Measurements from ENCODE around the gene MYO6. TPM values are rescaled to one million over a fixed set of nuclear protein-coding genes. Genes with fewer than 3 reads are reported as not detected.
A peak's percentile ranks its signal among the peaks of the same experiment; 100 is the strongest.

MYO6 gene
- total and polyA plus RNA-seq, 8 donors: 14.6 to 80.4 (median 35.0) TPM

- H3K9me3 ChIP-seq: no peaks in the 10 kb centered on the region
- H3K4me3 ChIP-seq: no peak overlapping the region
- intact Hi-C loops (cut with DNase I; ENCODE audit: low total_unique reads): no loop called here
- H3K27me3 ChIP-seq: peaks cover 0 to 8% (median 0%) of the 10 kb centered on the region in 3 donors
- no peak overlapping the region for H3K27ac ChIP-seq
- 90 to 93% (median 92%) methylated on average over 3 of the region's 3 CpGs for WGBS, 5 donors
- DNase-seq: no peak
- TF ChIP-seq EP300 (IDR thresholded peaks at IDR 0.05): no peak
- TF ChIP-seq POLR2AphosphoS5 (IDR thresholded peaks at IDR 0.05): no peak
- peaks cover 2 to 22% (median 11%) of the 10 kb centered on the region in 4 donors for H3K4me1 ChIP-seq
- no peaks in the 10 kb centered on the region for H3K36me3 ChIP-seq
These were observed 3.6 kb upstream of the MYO6 start for GRCh38 chr6:75745404-75745803.

GRCh38 chr6:75746221-75746620 is 2.8 kb upstream of the MYO6 start:
- Histone ChIP-seq H3K36me3 (no peaks in the 10 kb centered on the region), H3K27ac (no peak overlapping the region), H3K4me1 (peaks cover 9 to 31% (median 16%) of the 10 kb centered on the region in 4 donors), H3K4me3 (no peak overlapping the region), H3K9me3 (no peaks in the 10 kb centered on the region), H3K27me3 (peaks cover 0 to 8% (median 0%) of the 10 kb centered on the region in 3 donors)
- intact Hi-C loops (cut with DNase I; ENCODE audit: low total_unique reads): no loop called here
- TF ChIP-seq POLR2AphosphoS5 (IDR thresholded peaks at IDR 0.05): no peak
- TF ChIP-seq EP300 (IDR thresholded peaks at IDR 0.05): no peak
- TF ChIP-seq POLR2A (IDR thresholded peaks at IDR 0.05): no peak
- TF ChIP-seq CTCF (IDR thresholded peaks at IDR 0.05): no peak
- peak in 1 of 2 donors; percentile 25 for DNase-seq
- 3 to 16% (median 9%) methylated on average over 2 of the region's 2 CpGs for WGBS, 5 donors

GRCh38 chr6:75747152-75747992 is 1.7 kb upstream of the MYO6 start:
- DNase-seq: peak; percentile 55 to 83
- intact Hi-C loops (cut with DNase I; ENCODE audit: low total_unique reads): no loop called here
- no peaks in the 10 kb centered on the region for H3K36me3 ChIP-seq
- peaks cover 13 to 42% (median 24%) of the 10 kb centered on the region in 4 donors for H3K4me1 ChIP-seq
- 58 to 72% (median 64%) methylated on average over 9 of the region's 9 CpGs for WGBS, 5 donors
- H3K9me3 ChIP-seq: no peaks in the 10 kb centered on the region
- no peak for TF ChIP-seq CTCF (IDR thresholded peaks at IDR 0.05)
- no peak for TF ChIP-seq POLR2AphosphoS5 (IDR thresholded peaks at IDR 0.05)
- no peak for TF ChIP-seq EP300 (IDR thresholded peaks at IDR 0.05)
- TF ChIP-seq POLR2A (IDR thresholded peaks at IDR 0.05): no peak
- peaks cover 0 to 8% (median 0%) of the 10 kb centered on the region in 3 donors for H3K27me3 ChIP-seq
- H3K4me3 ChIP-seq: no peak overlapping the region
- peak overlapping the region in 2 of 5 donors; percentile 25 to 94 for H3K27ac ChIP-seq

GRCh38 chr6:75748003-75748742 is 866 bp upstream of the MYO6 start:
- 12 to 14% (median 12%) methylated on average over 17 of the region's 17 CpGs for WGBS, 5 donors
- no peak for DNase-seq
- H3K4me3 ChIP-seq: peak overlapping the region; percentile 79 to 98 (median 85)
- H3K9me3 ChIP-seq: no peaks in the 10 kb centered on the region
- H3K27ac ChIP-seq: peak overlapping the region; percentile 92 to 97 (median 94)
- H3K36me3 ChIP-seq: no peaks in the 10 kb centered on the region
- TF ChIP-seq EP300 (IDR thresholded peaks at IDR 0.05): no peak
- peak in 1 of 4 donors; percentile 1 for TF ChIP-seq POLR2A (IDR thresholded peaks at IDR 0.05)
- intact Hi-C loops (cut with DNase I; ENCODE audit: low total_unique reads): no loop called here
- peaks cover 13 to 49% (median 27%) of the 10 kb centered on the region in 4 donors for H3K4me1 ChIP-seq
- H3K27me3 ChIP-seq: peaks cover 0 to 8% (median 0%) of the 10 kb centered on the region in 3 donors

- Histone ChIP-seq H3K36me3 (no peaks in the 10 kb centered on the region), H3K9me3 (no peaks in the 10 kb centered on the region), H3K27me3 (peaks cover 0 to 8% (median 0%) of the 10 kb centered on the region in 3 donors), H3K27ac (no peak overlapping the region), H3K4me3 (peak overlapping the region in 1 of 4 donors; percentile 81), H3K4me1 (peaks cover 13 to 56% (median 34%) of the 10 kb centered on the region in 4 donors)
- peak in 1 of 2 donors; percentile 37 for DNase-seq
- 52 to 69% (median 62%) methylated on average over 2 of the region's 2 CpGs for WGBS, 5 donors
- intact Hi-C loops (cut with DNase I; ENCODE audit: low total_unique reads): no loop called here
- TF ChIP-seq EP300 (IDR thresholded peaks at IDR 0.05) (no peak), POLR2AphosphoS5 (IDR thresholded peaks at IDR 0.05) (no peak), CTCF (IDR thresholded peaks at IDR 0.05) (no peak), POLR2A (IDR thresholded peaks at IDR 0.05) (no peak)
These were observed 2.4 kb downstream of the MYO6 start for GRCh38 chr6:75751443-75751842.

All from stomach (tissue), 9 donors.